ENCODE results near the gene NSF. TPM values are rescaled to one million over a fixed set of nuclear protein-coding genes. Genes with fewer than 3 reads are reported as not detected.
"Not testable (repeated sequence)": the region's sequence is repeated elsewhere in the genome, so short reads cannot be mapped to it uniquely, and the experiment has no call there.

The NSF gene
- total RNA-seq, 1 donor from 2014 or later = 43.0 TPM

DNA sequence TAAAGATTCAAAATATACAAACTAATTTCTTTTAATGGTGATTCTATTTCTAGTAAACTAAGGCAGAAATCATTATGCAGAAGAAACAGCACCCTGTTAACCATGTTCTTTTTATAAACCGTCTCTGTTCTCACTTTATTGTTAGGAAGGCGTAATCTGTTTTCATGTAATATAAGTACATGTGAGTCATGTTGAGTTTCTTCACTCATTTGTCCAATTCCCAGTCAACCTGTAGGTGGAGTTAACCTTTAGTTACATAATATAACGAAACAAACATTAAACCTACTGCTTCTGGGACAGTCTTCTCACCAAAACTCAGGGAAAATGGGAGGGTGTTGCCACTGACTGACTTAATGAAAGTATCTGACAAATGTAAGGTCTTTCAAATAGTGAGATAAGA lies 101.7 kb downstream of the NSF start:
- not testable (repeated sequence) for H3K27ac Mint-ChIP-seq; H3K36me3 Mint-ChIP-seq; H3K9ac ChIP-seq; H3F3A ChIP-seq (ENCODE audit: low read depth); H3K4me1 ChIP-seq; H3K27me3 Mint-ChIP-seq (ENCODE audit: insufficient read depth, low read depth); H3K4me3 ChIP-seq; H3K36me3 ChIP-seq; H3K4me3 Mint-ChIP-seq; H2AFZ ChIP-seq (replicated peaks); H4K20me1 ChIP-seq (ENCODE audit: low read depth); H3K27me3 ChIP-seq; H3K9me3 Mint-ChIP-seq; H3K4me1 Mint-ChIP-seq; H3K4me2 ChIP-seq; H3K27ac ChIP-seq; H3K9me3 ChIP-seq (ENCODE audit: low read depth); H3K79me2 ChIP-seq (ENCODE audit: low read depth); DNase-seq (ENCODE audit: low spot score)

- not testable (repeated sequence) for H3K36me3 Mint-ChIP-seq; DNase-seq (ENCODE audit: low spot score); H3K9me3 ChIP-seq (ENCODE audit: low read depth)
Observed at GRCh38 chr17:46693283-46693682, 102.8 kb downstream of the NSF start.

DNA sequence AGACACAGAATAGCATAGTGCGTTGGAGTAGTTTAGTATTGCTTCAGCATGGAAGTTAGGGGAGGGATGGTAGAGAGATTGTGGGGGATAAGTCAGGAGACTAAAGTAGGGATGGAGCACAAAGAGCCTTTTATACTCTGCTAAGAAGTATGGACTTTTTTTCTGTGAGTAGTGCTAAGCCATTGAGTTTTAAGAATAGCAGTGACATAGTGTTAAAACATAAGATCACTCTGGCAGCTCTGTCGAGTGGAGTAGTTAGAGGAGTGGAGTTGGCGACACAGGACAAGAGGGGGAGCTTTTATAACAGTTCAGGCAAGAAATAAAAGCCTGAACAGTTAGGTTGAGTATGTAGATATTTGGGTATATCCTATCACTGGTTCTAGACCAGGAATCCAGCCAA lies 106.1 kb downstream of the NSF start:
- H2AFZ ChIP-seq (replicated peaks); H3K4me3 Mint-ChIP-seq; H4K20me1 ChIP-seq (ENCODE audit: low read depth); H3K9ac ChIP-seq; DNase-seq (ENCODE audit: low spot score); H3K27me3 ChIP-seq; H3K79me2 ChIP-seq (ENCODE audit: low read depth); H3K27ac ChIP-seq; H3K36me3 ChIP-seq; H3K27ac Mint-ChIP-seq; H3K9me3 Mint-ChIP-seq; H3K36me3 Mint-ChIP-seq; H3K4me1 Mint-ChIP-seq; H3K4me2 ChIP-seq; H3K4me1 ChIP-seq; H3F3A ChIP-seq (ENCODE audit: low read depth); H3K4me3 ChIP-seq; H3K9me3 ChIP-seq (ENCODE audit: low read depth); H3K27me3 Mint-ChIP-seq (ENCODE audit: insufficient read depth, low read depth): not testable (repeated sequence)

More at GRCh38 chr17:46693283-46693682, 102.8 kb downstream of the NSF start:
- not testable (repeated sequence) for H3K4me1 ChIP-seq; H3K9me3 Mint-ChIP-seq; H2AFZ ChIP-seq (replicated peaks); H3F3A ChIP-seq (ENCODE audit: low read depth); H3K27me3 ChIP-seq; H3K27ac ChIP-seq; H3K27me3 Mint-ChIP-seq (ENCODE audit: insufficient read depth, low read depth); H3K4me3 ChIP-seq; H4K20me1 ChIP-seq (ENCODE audit: low read depth); H3K9ac ChIP-seq; H3K27ac Mint-ChIP-seq; H3K36me3 ChIP-seq; H3K4me2 ChIP-seq; H3K4me3 Mint-ChIP-seq; H3K4me1 Mint-ChIP-seq; H3K79me2 ChIP-seq (ENCODE audit: low read depth)

DNA sequence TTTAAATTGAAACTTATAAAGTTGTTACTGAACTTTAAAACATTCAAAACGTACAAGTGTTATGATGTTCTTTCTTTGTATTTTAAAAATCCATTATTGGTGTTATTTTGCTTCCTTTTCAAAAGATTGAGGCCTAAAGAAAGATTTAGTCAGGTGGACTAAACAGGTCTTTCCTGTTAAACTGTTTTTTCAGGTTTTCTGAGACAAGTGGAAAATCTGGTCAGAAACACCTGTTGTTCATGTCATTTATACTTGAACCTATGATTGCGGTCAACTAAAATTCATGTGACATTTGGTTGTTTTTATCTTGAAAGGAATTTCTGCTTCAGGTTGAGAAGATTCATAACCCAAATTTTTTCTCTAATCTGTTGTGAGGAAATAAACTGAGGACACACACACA lies 108.5 kb downstream of the NSF start:
- H3K36me3 Mint-ChIP-seq, H3K4me3 ChIP-seq, H3K27ac Mint-ChIP-seq: not testable (repeated sequence)

DNA sequence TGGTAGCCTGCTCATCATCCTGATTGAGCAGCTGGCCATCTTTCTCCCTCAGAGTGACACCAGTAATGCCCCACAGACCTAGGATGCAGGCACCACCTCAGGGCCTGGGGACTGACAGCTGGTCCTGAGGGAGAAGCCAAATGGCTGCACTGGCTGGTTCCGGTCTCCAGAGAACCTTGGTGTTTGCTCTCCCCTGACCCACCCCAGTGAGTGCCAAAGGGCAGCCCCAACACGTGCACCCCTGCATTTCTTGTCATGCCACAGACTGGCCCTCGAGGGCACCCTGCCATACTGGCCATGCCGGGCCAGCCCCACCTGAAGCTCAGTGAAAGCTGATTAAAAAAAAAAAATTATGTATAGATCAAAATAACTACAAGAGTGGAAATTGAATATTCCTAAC lies 127.5 kb downstream of the NSF start:
- no peak for TF ChIP-seq EZH2phosphoT487 (IDR thresholded peaks at IDR 0.05)
- no peak for TF ChIP-seq EZH2 (IDR thresholded peaks at IDR 0.05)
- TF ChIP-seq, protein P1, sequence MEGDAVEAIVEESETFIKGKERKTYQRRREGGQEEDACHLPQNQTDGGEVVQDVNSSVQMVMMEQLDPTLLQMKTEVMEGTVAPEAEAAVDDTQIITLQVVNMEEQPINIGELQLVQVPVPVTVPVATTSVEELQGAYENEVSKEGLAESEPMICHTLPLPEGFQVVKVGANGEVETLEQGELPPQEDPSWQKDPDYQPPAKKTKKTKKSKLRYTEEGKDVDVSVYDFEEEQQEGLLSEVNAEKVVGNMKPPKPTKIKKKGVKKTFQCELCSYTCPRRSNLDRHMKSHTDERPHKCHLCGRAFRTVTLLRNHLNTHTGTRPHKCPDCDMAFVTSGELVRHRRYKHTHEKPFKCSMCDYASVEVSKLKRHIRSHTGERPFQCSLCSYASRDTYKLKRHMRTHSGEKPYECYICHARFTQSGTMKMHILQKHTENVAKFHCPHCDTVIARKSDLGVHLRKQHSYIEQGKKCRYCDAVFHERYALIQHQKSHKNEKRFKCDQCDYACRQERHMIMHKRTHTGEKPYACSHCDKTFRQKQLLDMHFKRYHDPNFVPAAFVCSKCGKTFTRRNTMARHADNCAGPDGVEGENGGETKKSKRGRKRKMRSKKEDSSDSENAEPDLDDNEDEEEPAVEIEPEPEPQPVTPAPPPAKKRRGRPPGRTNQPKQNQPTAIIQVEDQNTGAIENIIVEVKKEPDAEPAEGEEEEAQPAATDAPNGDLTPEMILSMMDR (IDR thresholded peaks at IDR 0.05) = no peak
- peaks cover 20% of the 10 kb centered on the region for H3K36me3 Mint-ChIP-seq
- H3K9me3 Mint-ChIP-seq = no peaks in the 10 kb centered on the region
- Histone ChIP-seq H3K9me3 (ENCODE audit: low read depth) (no peaks in the 10 kb centered on the region), H3K4me3 (no peak overlapping the region), H3K9ac (no peak overlapping the region), H4K20me1 (ENCODE audit: low read depth) (no peaks in the 10 kb centered on the region), H3K4me1 (peaks cover 12% of the 10 kb centered on the region), H2AFZ (replicated peaks) (no peak overlapping the region), H3F3A (ENCODE audit: low read depth) (peaks cover 6% of the 10 kb centered on the region), H3K4me2 (no peak overlapping the region), H3K79me2 (ENCODE audit: low read depth) (no peaks in the 10 kb centered on the region), H3K27ac (no peak overlapping the region), H3K27me3 (no peaks in the 10 kb centered on the region), H3K36me3 (no peaks in the 10 kb centered on the region)
- no peak overlapping the region for H3K4me3 Mint-ChIP-seq
- H3K27ac Mint-ChIP-seq = no peak overlapping the region
- H3K4me1 Mint-ChIP-seq = peaks cover 39% of the 10 kb centered on the region
- H3K27me3 Mint-ChIP-seq (ENCODE audit: insufficient read depth, low read depth) = peaks cover 6% of the 10 kb centered on the region
- no peak for DNase-seq (ENCODE audit: low spot score)

More for the DNA sequence above, 108.5 kb downstream of the NSF start:
- not testable (repeated sequence) for DNase-seq (ENCODE audit: low spot score); H3F3A ChIP-seq (ENCODE audit: low read depth); H3K4me1 ChIP-seq; H3K9me3 Mint-ChIP-seq; H3K4me2 ChIP-seq; H2AFZ ChIP-seq (replicated peaks); H3K27ac ChIP-seq; H3K27me3 Mint-ChIP-seq (ENCODE audit: insufficient read depth, low read depth); H3K9me3 ChIP-seq (ENCODE audit: low read depth); H4K20me1 ChIP-seq (ENCODE audit: low read depth); H3K79me2 ChIP-seq (ENCODE audit: low read depth); H3K36me3 ChIP-seq; H3K27me3 ChIP-seq; H3K9ac ChIP-seq; H3K4me3 Mint-ChIP-seq; H3K4me1 Mint-ChIP-seq

Measured in neural progenitor cell (in vitro differentiated cells).